Measurements from ENCODE around the gene SOX6.

The SOX6 gene

DNA sequence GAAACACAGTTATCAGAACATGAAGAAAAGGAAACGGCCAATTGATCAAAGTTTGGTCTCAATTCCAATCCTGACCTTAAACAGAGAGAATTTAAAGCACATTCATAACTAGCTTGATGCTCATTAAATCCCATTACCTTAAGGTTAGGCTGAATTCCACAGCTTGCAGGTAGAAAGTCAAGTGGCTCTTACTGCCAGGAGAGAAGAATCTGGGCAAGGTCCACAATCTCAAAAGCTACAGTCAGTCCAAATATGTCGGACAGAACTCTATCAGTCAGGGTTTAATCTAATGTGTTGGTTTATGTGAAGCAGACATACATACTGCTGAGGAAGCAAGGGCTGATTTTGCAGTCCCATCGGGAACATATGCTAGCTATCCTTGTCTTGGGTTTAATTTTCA, 348.8 kb downstream of the SOX6 start:
- no peak for DNase-seq (ENCODE audit: low read depth in 1 of 2, low spot score in 1 of 2)

DNA sequence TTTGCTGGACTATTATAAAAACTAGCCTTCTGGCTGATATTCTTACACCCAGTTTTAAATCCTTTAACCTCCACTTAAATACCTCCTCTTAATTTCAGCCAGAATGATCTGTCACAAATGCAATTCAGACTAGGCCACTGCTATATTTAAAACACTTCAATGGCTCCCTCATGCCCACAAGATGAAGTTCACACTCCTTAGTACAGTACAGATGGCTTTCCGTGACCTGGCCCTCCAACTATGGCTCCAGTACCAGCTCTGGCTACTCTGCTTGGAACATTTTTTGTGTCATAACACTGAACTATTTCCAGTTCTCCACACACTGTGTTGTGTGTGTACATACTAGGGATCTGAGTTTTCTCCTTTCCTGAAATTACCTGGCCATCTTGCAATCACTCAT, 353.4 kb downstream of the SOX6 start:
- no peak for DNase-seq (ENCODE audit: low read depth in 1 of 2, low spot score in 1 of 2)

DNA sequence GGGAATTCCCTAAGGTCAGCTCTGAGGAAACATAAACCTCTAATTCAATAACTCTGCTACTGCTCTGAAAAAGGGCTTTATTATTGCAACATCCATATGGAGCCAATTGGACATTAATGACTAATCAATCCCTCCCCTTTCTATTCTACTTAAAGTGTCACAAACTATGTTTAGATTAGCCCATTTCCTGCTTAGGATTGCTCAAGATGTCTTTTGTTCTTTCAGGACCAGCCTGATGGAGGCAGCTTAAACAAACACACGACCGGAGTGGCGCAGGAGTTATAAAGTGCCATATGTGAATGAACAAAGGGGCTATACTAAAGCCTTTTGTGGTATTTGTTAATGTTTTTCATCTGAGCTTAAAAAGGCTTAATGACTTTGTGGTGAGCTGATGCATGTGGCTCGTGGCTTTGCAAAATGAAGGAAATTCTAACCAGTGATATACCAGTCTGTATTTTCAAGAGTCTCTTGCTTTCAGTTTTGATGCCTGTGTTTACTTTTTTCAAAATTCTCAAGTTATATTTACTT, 354.4 kb downstream of the SOX6 start:
- DNase-seq (ENCODE audit: low read depth in 1 of 2, low spot score in 1 of 2): no peak

DNA sequence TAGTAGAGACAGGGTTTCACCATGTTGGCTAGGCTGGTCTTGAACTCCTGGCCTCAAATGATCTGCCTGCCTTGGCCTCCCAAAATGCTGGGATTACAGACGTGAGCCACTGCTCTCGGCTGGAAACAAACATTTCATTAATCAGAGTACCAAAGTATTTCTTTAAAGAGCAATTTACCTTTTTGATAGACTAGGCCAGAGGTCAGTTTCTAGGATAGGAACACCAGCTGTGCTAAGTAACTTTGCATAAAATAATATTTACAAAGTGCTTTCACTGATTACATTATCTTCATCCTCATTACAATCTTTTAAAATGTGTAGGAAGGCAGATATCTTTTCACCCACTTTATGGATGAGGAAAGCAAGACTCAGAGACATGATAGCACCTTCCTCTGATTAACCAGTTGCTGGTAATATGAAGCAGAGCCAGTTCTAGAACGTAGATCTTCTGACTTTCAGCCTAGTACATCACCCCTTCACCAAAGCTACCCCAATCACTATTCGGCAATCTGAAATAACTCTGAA, 355.2 kb downstream of the SOX6 start:
- DNase-seq (ENCODE audit: low read depth in 1 of 2, low spot score in 1 of 2): no peak

DNA sequence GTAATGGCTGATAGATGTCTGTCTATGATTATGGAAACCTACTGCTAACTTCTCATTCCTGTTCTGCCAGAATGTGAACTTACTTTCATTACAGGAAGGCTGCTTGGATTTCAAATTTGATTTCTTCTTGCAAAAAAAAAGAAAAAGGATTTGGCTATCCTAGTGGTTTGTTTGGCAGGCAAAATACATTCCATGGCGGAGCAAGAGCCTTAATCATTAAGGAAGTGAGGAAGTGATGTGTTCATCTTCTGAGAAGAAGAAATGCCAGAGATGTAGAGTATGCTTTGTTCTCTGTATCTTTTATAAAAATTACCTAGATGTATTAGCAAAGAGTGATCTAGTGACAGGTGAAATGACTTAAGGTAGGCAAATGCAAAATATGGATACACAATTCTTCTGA, 356.3 kb downstream of the SOX6 start:
- DNase-seq (ENCODE audit: low read depth in 1 of 2, low spot score in 1 of 2): no peak

DNA sequence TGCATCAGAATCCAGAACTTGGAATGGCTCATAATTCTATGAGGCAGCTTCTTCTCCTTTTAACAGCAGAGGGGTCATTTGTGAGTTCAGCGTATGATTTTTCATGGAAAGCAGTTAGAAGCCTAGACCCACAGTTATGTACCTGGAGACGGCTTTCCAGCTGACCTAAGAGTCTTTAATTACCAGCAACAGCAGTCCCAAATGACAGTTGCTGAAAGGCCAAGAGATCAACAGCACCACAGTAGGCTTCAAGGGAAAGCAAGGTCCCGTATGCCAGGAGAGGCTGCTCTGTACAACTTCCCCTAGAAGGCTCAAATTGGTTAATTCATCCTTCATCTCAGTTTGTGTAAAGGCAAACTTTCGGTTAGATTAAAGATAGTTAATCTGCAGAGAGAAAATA, 363.0 kb downstream of the SOX6 start:
- no peak for DNase-seq (ENCODE audit: low read depth in 1 of 2, low spot score in 1 of 2)

DNA sequence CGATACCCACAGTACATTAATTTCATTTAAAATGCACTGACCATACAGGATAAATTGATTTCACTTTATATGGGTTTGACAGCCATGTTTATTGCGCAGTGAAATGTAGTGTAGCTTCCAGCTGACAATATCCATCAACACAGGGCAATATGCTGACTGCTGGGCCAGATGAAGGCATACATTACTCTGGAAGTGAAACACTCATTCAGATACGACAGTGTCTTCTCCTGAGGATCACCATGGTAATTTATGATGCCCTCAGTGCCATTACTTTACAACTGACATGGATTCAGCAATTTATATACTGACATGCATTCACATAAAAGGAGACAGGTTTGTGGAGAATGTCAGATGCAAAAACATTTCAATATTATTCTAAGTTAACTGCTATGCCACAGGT, 365.1 kb downstream of the SOX6 start:
- no peak for DNase-seq (ENCODE audit: low read depth in 1 of 2, low spot score in 1 of 2)

DNA sequence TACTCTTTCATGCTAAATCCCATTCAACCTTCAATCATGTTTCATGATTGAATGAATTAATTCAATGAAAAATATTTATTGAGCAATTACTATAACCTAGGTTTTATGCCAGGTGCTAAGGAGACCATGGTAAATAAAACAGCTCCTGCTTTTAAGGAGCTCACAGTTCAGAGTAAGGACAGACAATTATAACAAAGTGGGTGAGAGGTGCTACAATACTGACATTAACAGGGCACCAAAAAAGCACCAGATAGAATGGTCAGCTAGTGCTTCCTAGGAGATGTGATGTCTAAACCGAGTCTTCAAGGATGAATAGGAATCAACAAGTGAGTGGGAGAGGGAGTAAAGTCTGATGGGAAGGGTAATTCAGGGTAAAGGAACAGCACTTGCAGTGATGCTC, 366.7 kb downstream of the SOX6 start:
- DNase-seq (ENCODE audit: low read depth in 1 of 2, low spot score in 1 of 2): no peak

DNA sequence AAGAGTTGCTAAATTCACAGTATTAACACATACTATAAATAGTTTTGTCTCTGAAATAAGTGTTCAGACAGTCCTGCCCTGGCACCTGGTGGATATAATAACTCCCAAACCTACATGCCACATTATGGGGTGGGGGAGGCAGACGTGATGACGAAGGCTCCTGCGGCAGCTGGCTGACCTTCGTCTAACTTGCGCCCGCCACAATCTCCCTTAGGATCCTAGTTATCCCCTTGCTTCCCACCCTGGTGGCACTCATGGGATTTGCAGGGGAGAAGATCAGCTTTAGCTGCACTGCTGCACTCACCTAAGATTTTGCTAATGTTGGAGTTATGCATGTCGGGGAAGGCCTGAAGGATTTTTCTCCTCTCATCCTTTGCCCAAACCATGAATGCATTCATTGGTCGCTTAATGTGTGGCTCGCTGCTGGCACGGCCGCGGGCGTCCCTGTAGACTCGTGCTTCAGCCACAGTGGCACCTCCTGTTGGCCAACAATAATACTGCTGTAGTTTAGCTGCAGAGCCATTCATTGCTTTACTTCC, 367.6 kb downstream of the SOX6 start:
- DNase-seq (ENCODE audit: low read depth in 1 of 2, low spot score in 1 of 2): no peak

DNA sequence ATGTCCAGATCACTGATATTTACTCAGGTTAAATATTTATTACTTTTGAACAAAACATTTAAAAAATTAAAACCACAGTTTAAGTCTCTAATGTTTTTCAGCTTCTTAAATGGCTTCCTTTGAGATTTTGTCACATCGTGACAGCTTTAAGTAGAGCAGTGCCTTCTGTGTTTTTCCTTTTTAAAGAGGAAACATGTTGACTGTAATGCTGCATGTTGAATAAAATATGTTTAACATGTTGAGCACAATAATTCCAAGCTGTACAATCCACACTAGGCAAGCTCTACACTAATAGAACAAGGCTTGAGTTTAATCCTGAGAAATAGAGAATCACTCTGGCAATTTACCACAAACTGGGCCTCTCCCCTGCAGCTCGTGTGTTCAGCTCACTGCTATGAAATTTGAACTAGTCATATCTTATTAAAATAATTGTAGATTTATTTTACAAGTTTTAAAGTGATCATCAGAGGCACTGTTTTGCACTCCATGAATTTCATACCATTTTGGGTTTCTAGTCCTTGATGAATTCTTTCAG, 368.3 kb downstream of the SOX6 start:
- DNase-seq (ENCODE audit: low read depth in 1 of 2, low spot score in 1 of 2): no peak

DNA sequence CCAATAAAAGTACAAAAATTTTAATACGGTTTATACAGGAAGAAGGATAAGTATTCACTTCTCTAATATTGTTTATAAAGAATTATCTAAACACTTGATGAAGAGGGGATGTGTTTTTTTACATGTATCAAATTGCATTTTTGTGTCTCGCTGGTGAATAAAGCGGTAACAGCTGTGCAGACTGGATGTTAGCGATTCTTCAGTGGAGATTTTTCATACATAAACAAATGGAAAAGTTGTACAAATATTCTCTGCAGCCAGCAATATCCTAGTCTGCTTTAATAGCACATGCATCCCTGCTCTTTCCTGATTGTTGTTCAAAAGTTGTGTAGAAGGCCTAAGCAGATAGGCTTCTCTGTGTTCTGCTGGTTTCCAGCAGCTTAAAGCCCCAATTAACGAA, 369.3 kb downstream of the SOX6 start:
- no peak for DNase-seq (ENCODE audit: low read depth in 1 of 2, low spot score in 1 of 2)

DNA sequence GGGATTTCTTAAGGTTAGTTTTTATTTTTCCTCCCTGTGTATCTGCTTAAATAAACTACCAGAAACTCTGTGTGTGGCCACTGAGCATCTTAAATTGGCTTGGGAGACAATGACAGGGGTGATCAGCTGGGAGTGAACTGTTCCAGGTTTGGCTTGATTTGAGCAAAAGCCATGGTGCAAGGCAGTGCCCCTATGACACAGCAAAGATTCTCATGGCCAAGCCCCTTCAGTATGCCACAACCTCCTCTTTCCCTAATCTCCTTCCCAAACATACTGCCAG, 370.5 kb downstream of the SOX6 start:
- DNase-seq (ENCODE audit: low read depth in 1 of 2, low spot score in 1 of 2): no peak

DNA sequence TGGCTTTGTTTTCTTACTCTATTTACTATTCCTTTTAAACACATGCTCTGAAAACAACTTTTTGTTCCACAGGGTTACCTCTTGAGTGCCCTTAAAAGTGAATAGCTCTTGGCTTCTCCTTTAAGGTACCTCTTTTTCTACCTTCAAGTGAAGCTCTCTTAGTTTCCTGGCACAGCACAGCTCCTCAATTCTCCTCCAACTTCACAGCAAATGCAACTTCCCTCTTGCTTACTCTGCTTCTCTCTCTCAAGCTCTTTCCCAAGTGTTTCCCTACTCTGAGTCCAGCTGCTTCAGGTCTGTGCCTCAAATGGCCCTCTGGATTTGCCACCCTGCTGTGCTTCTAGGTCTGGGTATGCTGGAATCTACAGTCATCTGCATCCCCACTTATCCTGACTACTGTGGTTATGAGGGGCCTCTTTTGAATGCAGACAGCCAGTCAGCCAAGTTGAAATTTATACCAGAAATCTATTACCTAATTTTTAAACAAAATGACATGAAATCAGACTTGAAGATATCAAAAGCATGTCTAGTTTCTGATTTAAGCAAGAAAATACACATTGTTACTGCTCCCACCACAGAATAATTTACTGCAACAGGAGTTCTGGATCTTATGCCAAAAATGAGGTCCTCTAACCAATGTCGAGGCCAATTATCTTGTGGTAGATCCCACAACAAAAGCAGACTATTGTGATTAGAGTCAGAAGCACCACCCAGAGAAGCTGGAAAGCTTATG, 371.1 kb downstream of the SOX6 start:
- DNase-seq (ENCODE audit: low read depth in 1 of 2, low spot score in 1 of 2): no peak

DNA sequence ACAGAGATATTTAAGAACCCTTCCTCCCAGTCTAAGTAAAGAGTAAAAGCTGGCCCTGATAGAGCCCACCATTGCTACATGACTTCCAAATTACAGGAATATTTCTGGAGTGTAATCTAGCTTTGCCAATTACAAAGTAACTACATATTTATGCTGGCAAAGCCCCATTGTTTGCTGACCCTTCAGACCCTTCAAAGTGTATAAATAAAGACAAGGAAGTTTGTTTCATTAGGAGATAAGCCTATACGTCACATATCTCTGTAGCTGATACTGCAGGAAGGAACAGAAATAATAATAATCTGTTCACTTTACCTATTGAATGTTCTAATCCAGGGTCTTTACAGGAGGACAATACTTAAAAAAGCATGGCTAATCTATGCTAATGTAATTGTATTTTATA, 375.1 kb downstream of the SOX6 start:
- DNase-seq (ENCODE audit: low read depth in 1 of 2, low spot score in 1 of 2): no peak

DNA sequence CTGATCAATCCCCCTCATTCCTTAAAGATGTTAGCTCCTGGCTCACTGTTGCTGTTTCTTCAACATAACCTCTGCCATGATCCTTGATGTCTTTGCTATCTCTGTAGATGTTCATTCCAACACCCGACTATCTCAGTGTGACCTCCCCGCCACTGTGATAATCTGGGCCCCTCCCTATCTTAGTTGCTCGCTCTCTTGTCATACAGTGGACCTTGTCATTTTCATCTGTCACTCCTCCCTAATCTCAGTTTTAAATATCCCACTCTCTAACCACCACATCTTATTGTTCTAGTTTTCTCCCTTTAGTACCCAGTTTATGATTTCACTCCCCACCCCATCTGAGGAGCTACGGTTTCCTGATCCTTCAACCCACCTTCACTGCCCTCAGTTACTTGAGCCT, 379.2 kb downstream of the SOX6 start:
- DNase-seq (ENCODE audit: low read depth in 1 of 2, low spot score in 1 of 2): no peak

DNA sequence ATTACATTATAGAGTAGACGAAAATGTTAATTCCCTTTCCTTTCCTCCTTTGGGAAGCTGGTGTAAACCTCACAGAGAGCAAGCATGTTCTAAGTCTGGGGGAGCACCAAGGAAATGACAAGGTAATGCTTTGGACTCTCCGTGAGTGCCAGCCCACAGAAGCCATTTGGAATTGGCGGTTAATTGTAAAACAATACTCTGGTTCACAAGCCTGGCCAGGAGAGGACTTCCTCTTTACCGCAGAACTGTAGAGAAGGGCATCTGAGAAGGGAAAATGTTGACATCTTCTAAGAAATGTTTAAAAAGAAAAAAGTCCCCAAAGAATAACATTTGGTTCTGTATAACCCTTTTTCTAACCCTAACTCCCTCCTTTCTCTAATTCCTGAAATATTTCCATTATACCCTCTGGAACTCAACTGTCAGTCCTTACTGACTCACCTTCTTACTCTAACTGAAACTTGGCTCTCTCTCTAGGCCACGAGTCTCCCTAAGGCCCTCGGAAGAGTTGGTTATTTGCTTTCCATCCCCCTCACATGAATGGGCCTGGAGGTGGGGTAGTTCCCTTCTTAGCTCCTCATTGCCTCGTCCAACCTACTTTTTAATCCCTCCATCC, 379.8 kb downstream of the SOX6 start:
- DNase-seq (ENCODE audit: low read depth in 1 of 2, low spot score in 1 of 2): no peak

DNA sequence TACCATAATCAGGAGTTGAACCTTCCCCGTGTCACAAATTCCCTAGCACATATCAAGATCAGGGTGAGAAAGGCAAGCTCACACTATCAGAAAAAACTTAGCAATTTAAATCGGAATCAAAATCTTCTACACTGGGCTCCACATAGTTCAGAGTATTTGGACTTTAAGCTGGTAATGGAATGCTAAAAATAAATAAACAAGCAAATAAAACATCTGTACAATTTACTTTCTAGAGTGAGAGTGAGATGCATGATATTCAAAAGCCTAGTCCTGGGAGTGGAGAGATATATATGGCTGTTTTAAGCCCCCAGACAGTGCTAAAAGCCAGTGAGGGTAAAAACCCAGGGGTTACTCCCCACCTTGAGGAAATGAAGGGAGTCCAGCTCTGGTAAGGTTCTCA, 380.6 kb downstream of the SOX6 start:
- no peak for DNase-seq (ENCODE audit: low read depth in 1 of 2, low spot score in 1 of 2)

DNA sequence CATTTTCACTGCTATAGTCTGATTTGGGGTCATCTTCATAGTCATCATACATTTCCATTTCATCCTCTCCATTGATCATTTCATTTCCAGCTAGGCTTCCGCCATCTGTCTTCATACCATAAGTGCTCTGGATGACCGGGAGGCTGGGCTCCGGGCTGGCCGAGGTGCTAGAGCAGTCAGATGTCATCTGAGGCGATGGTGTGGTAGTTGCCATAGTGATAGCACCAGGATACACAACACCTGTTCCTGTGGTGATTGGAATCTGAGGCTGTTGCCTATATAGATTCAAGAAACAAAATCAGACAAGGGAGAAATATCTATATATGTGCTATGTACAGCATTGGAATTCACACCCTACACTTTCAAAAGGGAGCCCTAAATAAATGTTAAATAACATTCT, 383.5 kb downstream of the SOX6 start:
- no peak for DNase-seq (ENCODE audit: low read depth in 1 of 2, low spot score in 1 of 2)

DNA sequence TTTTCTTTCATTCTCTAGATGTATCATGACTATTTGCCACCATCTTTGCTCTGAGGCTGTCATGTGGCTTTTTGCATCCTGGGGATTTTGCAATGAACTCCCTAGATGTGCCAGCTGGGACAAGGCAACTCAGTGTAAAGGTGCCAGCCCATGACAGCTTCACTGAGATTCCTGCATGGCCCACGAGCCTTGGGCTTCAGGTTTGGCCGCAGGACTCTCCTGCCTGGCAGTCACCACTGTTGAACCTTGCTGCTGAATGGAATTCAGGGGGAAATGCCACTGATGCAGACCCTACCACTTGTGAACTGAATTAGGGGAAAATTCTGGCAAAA, 385.2 kb downstream of the SOX6 start:
- DNase-seq (ENCODE audit: low read depth in 1 of 2, low spot score in 1 of 2): no peak

DNA sequence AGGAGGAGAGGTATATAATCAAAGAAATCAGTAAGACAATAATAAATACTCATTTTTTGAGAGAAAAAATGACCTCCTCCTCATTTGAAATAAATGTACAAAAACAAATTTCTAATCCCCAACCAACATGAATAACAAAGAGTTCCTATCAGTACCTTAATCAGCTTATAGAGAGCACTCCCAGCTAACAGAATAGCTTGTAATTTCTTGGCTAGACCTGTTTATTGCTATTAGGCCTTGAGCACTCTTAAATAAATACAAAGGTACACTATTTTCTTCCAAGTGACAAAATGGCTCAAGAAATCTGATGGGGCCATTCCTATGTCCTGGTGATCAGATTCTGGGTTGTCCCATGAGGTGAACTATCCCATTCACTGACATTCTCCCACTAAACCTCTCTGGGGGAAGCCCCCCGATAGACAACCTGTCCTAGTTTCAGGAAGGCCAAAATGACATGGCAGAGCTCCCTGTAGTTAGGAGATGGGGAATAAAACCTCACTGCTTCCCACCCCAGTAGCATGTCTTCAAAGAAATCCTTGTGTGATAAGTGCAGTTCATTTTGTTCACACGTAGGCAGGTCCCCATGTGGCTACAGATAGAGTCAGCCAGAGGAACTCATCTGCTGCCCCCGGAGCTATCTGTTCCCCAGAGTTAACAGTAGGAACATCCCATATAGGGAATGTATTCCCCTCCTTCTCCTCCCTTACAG, 385.7 kb downstream of the SOX6 start:
- no peak for DNase-seq (ENCODE audit: low read depth in 1 of 2, low spot score in 1 of 2)

DNA sequence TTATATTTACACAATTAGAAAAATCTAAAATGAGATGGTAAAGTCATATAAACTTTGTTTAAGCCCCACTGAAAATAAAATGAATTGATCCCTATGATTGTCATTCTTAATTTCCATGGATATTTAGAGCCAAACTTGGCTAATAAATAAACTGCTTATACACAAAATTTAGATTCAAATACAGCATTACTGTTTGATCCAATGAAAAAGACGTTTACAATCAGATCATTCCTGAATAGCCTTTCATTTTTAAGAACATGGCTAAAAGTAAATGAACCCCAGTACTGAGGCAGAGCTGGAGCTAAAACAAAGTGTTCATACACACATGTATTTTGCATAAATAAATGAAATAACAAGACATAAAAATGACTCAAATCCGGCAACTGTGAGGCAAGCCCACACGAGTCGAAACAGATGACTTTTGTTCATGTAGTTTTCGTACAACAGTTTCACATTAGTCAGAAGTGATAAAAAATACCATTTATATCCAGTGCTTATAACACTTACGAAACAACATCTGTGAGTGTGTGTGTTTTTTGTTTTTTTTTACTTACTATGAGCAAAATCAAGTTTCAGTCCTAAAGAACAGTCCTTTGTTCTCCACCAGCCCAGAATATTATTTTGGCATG, 386.5 kb downstream of the SOX6 start:
- DNase-seq (ENCODE audit: low read depth in 1 of 2, low spot score in 1 of 2): no peak

DNA sequence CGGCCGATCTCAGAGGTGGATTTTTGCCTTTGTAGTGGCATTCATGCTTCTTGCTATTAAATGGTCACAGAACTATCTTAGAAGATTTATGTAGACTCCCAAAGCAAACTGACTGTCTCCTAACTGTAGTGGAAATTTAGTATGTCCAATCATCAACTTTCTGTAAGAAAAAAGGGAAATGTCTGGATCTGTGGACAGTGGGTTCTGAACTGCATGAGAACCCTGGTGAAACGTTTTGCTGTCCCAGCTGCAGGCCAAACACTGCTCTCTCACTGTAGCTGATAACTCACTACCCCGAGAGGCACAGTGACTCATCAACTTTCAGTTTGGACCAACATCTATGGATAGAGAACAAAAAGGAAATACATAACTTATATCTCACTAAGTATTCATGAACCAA, 387.1 kb downstream of the SOX6 start:
- DNase-seq (ENCODE audit: low read depth in 1 of 2, low spot score in 1 of 2): no peak
